Adipose tissue (tissue), 3 donors: Measurements from ENCODE around the gene KCNT1. TPM values are rescaled to one million over a fixed set of nuclear protein-coding genes. Genes with fewer than 3 reads are reported as not detected.

Source experiments
- H3K27ac ChIP-seq: one replicate; pipeline ENCODE4 v1.5.1; 2013; ENCODE audit warnings: low read depth, low read length
- WGBS, 3 donors: extraction: QIAGEN DNeasy Blood & Tissue Kit; methylation state at CpG; one replicate each; pipeline ENCODE4 v1.1.7; 2013; 5-methylcytosine and 5-hydroxymethylcytosine counted together
- polyA plus RNA-seq, 3 donors: library from polyadenylated mRNA; stranded (reverse); fragments of 200-250 nt; gene quantifications; one replicate each; pipeline ENCODE4 v1.2.3, GENCODE V29; 2013
- donor health status: healthy with polysubstance abuse.
- donor health status: Bipolar disorder and iron deficiency.
- donor health status: healthy.

The KCNT1 gene
- polyA plus RNA-seq, 3 donors: 0.09 to 1.0 (median 0.34) TPM

GRCh38 chr9:135694414-135694813, 7.6 kb upstream of the KCNT1 start:
- 49 to 56% (median 53%) methylated on average over 18 of the region's 18 CpGs for WGBS, 3 donors
- H3K27ac ChIP-seq: no peak overlapping the region

- WGBS, 3 donors: 69 to 83% (median 82%) methylated on average over 16 of the region's 16 CpGs
Observed at GRCh38 chr9:135695036-135695435, 6.9 kb upstream of the KCNT1 start.

GRCh38 chr9:135695642-135696041, 6.3 kb upstream of the KCNT1 start:
- no peak overlapping the region for H3K27ac ChIP-seq
- 73 to 80% (median 79%) methylated on average over 12 of the region's 12 CpGs for WGBS, 3 donors

More at GRCh38 chr9:135695036-135695435, 6.9 kb upstream of the KCNT1 start:
- no peak overlapping the region for H3K27ac ChIP-seq

- 70 to 78% (median 75%) methylated on average over 16 of the region's 16 CpGs for WGBS, 3 donors
- H3K27ac ChIP-seq: no peak overlapping the region
Observed at GRCh38 chr9:135696446-135696845, 5.5 kb upstream of the KCNT1 start.

GRCh38 chr9:135697226-135697625, 4.8 kb upstream of the KCNT1 start:
- H3K27ac ChIP-seq: no peak overlapping the region
- WGBS, 3 donors: 71 to 77% (median 77%) methylated on average over 15 of the region's 15 CpGs

- no peak overlapping the region for H3K27ac ChIP-seq
- WGBS, 3 donors: 61 to 64% (median 63%) methylated on average over 21 of the region's 21 CpGs
Observed at GRCh38 chr9:135698236-135698635, 3.7 kb upstream of the KCNT1 start.

GRCh38 chr9:135698767-135699166, 3.2 kb upstream of the KCNT1 start:
- WGBS, 3 donors: 50 to 77% (median 73%) methylated on average over 19 of the region's 19 CpGs
- H3K27ac ChIP-seq: no peak overlapping the region

- no peak within 1 kb of the TSS for H3K27ac ChIP-seq
- WGBS, 3 donors: 84 to 85% (median 84%) methylated on average over 23 to 30 of the region's 30 CpGs
Observed at GRCh38 chr9:135699440-135699839, 2.5 kb upstream of the KCNT1 start, which contains the start of gene SOHLH1. Gene SOHLH1, minus strand, starts transcription at chr9:135699481. Its CDS starts 14 bp downstream, at chr9:135699467.

GRCh38 chr9:135700525-135700924, 1.5 kb upstream of the KCNT1 start:
- WGBS, 3 donors: 57 to 64% (median 62%) methylated on average over 15 of the region's 15 CpGs
- H3K27ac ChIP-seq: no peak overlapping the region

- 19 to 21% (median 20%) methylated on average over 39 to 40 of the region's 40 CpGs for WGBS, 3 donors
- no peak overlapping the region for H3K27ac ChIP-seq
Observed at GRCh38 chr9:135701067-135701958, 672 bp upstream of the KCNT1 start.

GRCh38 chr9:135703726-135704125, 1.7 kb downstream of the KCNT1 start:
- WGBS, 3 donors: 28 to 64% (median 34%) methylated on average over 14 of the region's 14 CpGs
- H3K27ac ChIP-seq: no peak overlapping the region

GRCh38 chr9:135704483-135704882, 2.5 kb downstream of the KCNT1 start:
- H3K27ac ChIP-seq: no peak overlapping the region
- WGBS, 3 donors: 65 to 82% (median 70%) methylated on average over 5 of the region's 5 CpGs

- 23 to 70% (median 65%) methylated on average over 14 of the region's 14 CpGs for WGBS, 3 donors
- H3K27ac ChIP-seq: no peak overlapping the region
Observed at GRCh38 chr9:135705376-135705775, 3.4 kb downstream of the KCNT1 start.

- 59 to 85% (median 84%) methylated on average over 9 of the region's 9 CpGs for WGBS, 3 donors
- H3K27ac ChIP-seq: no peak overlapping the region
Observed at GRCh38 chr9:135706288-135706687, 4.3 kb downstream of the KCNT1 start.

- no peak overlapping the region for H3K27ac ChIP-seq
- WGBS, 3 donors: 35 to 47% (median 39%) methylated on average over 23 of the region's 23 CpGs
Observed at GRCh38 chr9:135707252-135708138, 5.5 kb downstream of the KCNT1 start.

GRCh38 chr9:135708164-135708563, 6.2 kb downstream of the KCNT1 start:
- WGBS, 3 donors: 86 to 90% (median 88%) methylated on average over 4 of the region's 4 CpGs
- H3K27ac ChIP-seq: no peak overlapping the region

- H3K27ac ChIP-seq: no peak overlapping the region
- WGBS, 3 donors: 59 to 80% (median 73%) methylated on average over 12 of the region's 12 CpGs
Observed at GRCh38 chr9:135711391-135711790, 9.4 kb downstream of the KCNT1 start.

- 70 to 82% (median 78%) methylated on average over 10 of the region's 10 CpGs for WGBS, 3 donors
- H3K27ac ChIP-seq: no peak overlapping the region
Observed at GRCh38 chr9:135711881-135712280, 9.9 kb downstream of the KCNT1 start.
